H9 (cell line): Measurements from ENCODE around the gene RPS26. TPM values are rescaled to one million over a fixed set of nuclear protein-coding genes. Genes with fewer than 3 reads are reported as not detected.

ENCODE experiments used
- DNase-seq: peaks from one replicate; pipeline ENCODE4 v3.0.0-alpha.2; 2017
- H2AFZ ChIP-seq: one replicate; pipeline ENCODE4 v1.6.1; 2013; ENCODE audit warnings: mild to moderate bottlenecking, low read length, control low read depth, moderate library complexity
- H2AK5ac ChIP-seq: 2 replicates; pipeline ENCODE4 v1.6.1; 2013; ENCODE audit warnings: low read length, control low read depth, mixed read lengths; ENCODE audit not compliant: insufficient read length
- H2BK120ac ChIP-seq: one replicate; pipeline ENCODE4 v1.6.1; 2013; ENCODE audit warnings: low read depth, mild to moderate bottlenecking, low read length, control low read depth, inconsistent platforms; ENCODE audit not compliant: poor library complexity, severe bottlenecking
- H2BK12ac ChIP-seq: 2 replicates; pipeline ENCODE4 v1.6.1; 2013; ENCODE audit warnings: low read length, control low read depth, mixed read lengths, low read depth; ENCODE audit not compliant: insufficient read length
- H2BK15ac ChIP-seq: 2 replicates; pipeline ENCODE4 v1.6.1; 2013; ENCODE audit warnings: low read depth, low read length, control low read depth
- H2BK20ac ChIP-seq: one replicate; pipeline ENCODE4 v1.6.1; 2013; ENCODE audit warnings: low read depth, mild to moderate bottlenecking, low read length, control low read depth, inconsistent platforms; ENCODE audit not compliant: poor library complexity, severe bottlenecking
- H2BK5ac ChIP-seq: 2 replicates; pipeline ENCODE4 v1.6.1; 2013; ENCODE audit warnings: low read length, control low read depth, mixed read lengths; ENCODE audit not compliant: insufficient read length
- H3K14ac ChIP-seq: 2 replicates; pipeline ENCODE4 v1.6.1; 2013; ENCODE audit warnings: low read length, control low read depth; ENCODE audit not compliant: insufficient read depth
- H3K18ac ChIP-seq: 2 replicates; pipeline ENCODE4 v1.6.1; 2013; ENCODE audit warnings: low read depth, mild to moderate bottlenecking, mixed read lengths, low read length, control low read depth; ENCODE audit not compliant: insufficient read length
- H3K23ac ChIP-seq: 2 replicates; pipeline ENCODE4 v1.6.1; 2013; ENCODE audit warnings: low read length, control low read depth, mixed read lengths, low read depth; ENCODE audit not compliant: insufficient read length
- H3K23me2 ChIP-seq: 2 replicates; pipeline ENCODE4 v1.6.1; 2013; ENCODE audit warnings: low read depth, mild to moderate bottlenecking, mixed read lengths, low read length, control low read depth; ENCODE audit not compliant: insufficient read length, poor library complexity, severe bottlenecking
- H3K27ac ChIP-seq: 2 replicates; pipeline ENCODE4 v1.5.1; 2013; ENCODE audit warnings: low read length, control low read depth, mixed read lengths, low read depth; ENCODE audit not compliant: insufficient read length
- H3K27me3 ChIP-seq: 2 replicates; pipeline ENCODE4 v1.6.1; 2013; ENCODE audit warnings: low read length, control low read depth, inconsistent platforms; ENCODE audit not compliant: insufficient read depth
- H3K4ac ChIP-seq: 2 replicates; pipeline ENCODE4 v1.6.1; 2013; ENCODE audit warnings: low read depth, mild to moderate bottlenecking, control low read depth, inconsistent platforms, low read length, moderate library complexity
- H3K4me1 ChIP-seq: 2 replicates; pipeline ENCODE4 v1.6.1; 2013; ENCODE audit warnings: low read length, control low read depth, inconsistent platforms; ENCODE audit not compliant: insufficient read depth
- H3K4me2 ChIP-seq: 2 replicates; pipeline ENCODE4 v1.6.1; 2013; ENCODE audit warnings: low read length, control low read depth, mixed read lengths; ENCODE audit not compliant: insufficient read length, insufficient read depth
- H3K56ac ChIP-seq: 2 replicates; pipeline ENCODE4 v1.6.1; 2013; ENCODE audit warnings: low read depth, mild to moderate bottlenecking, mixed read lengths, low read length, control low read depth; ENCODE audit not compliant: insufficient read length
- H3K79me1 ChIP-seq: 2 replicates; pipeline ENCODE4 v1.6.1; 2013; ENCODE audit warnings: low read depth, mild to moderate bottlenecking, moderate library complexity, low read length, control low read depth, inconsistent platforms; ENCODE audit not compliant: insufficient read depth, poor library complexity, severe bottlenecking
- H3K79me2 ChIP-seq: 2 replicates; pipeline ENCODE4 v1.6.1; 2013; ENCODE audit warnings: low read length, control low read depth, inconsistent platforms; ENCODE audit not compliant: insufficient read depth
- H3K9ac ChIP-seq: 2 replicates; pipeline ENCODE4 v1.6.1; 2013; ENCODE audit warnings: low read length, control low read depth, mixed read lengths; ENCODE audit not compliant: insufficient read length; ENCODE audit errors: extremely low read depth
- H3K9me3 ChIP-seq: one replicate; pipeline ENCODE4 v1.6.1; 2013; ENCODE audit warnings: low read depth, low read length, inconsistent platforms; ENCODE audit not compliant: control insufficient read depth
- H3T11ph ChIP-seq: one replicate; pipeline ENCODE4 v1.6.1; 2013; ENCODE audit warnings: mild to moderate bottlenecking, low read length, control low read depth, inconsistent platforms
- H4K20me1 ChIP-seq: one replicate; pipeline ENCODE4 v1.6.1; 2013; ENCODE audit not compliant: control insufficient read depth, insufficient read length, insufficient read depth
- H4K5ac ChIP-seq: 2 replicates; pipeline ENCODE4 v1.6.1; 2013; ENCODE audit warnings: low read depth, mild to moderate bottlenecking, mixed read lengths, low read length, control low read depth; ENCODE audit not compliant: insufficient read length
- H4K8ac ChIP-seq: replicated peaks from 2 replicates; pipeline ENCODE4 v1.6.1; 2013; ENCODE audit warnings: low read length, control low read depth, mixed read lengths, low read depth; ENCODE audit not compliant: insufficient read length
- H4K91ac ChIP-seq: 2 replicates; pipeline ENCODE4 v1.6.1; 2013; ENCODE audit warnings: low read depth, mild to moderate bottlenecking, moderate library complexity, mixed read lengths, low read length, control low read depth; ENCODE audit not compliant: insufficient read length
- H3K27ac Mint-ChIP-seq, 3 experiments: 2 replicates in 2 of 3; 3 replicates in 1 of 3; pipeline ENCODE4 v1.8.0; 2020 to 2021; ENCODE audit warnings: mixed read lengths in 3 of 3, mild to moderate bottlenecking in 1 of 3, moderate library complexity in 1 of 3
- H3K27me3 Mint-ChIP-seq: 2 replicates; pipeline ENCODE4 v1.8.0; 2021; ENCODE audit warnings: low read depth, mild to moderate bottlenecking, moderate library complexity, mixed read lengths
- H3K36me3 Mint-ChIP-seq, 3 experiments: 2 replicates in 2 of 3; 3 replicates in 1 of 3; pipeline ENCODE4 v1.8.0; 2020 to 2021; ENCODE audit warnings: low read depth in 3 of 3, mixed read lengths in 3 of 3; ENCODE audit not compliant: insufficient read depth in 1 of 3
- H3K4me1 Mint-ChIP-seq, 2 experiments: 2 replicates each; pipeline ENCODE4 v1.8.0; 2020; ENCODE audit warnings: mixed read lengths in 2 of 2
- H3K4me3 Mint-ChIP-seq, 2 experiments: 2 replicates in 1 of 2; 3 replicates in 1 of 2; pipeline ENCODE4 v1.8.0; 2020 to 2021; ENCODE audit warnings: mild to moderate bottlenecking in 2 of 2, mixed read lengths in 2 of 2, moderate library complexity in 1 of 2
- H3K9me3 Mint-ChIP-seq, 2 experiments: 2 replicates in 1 of 2; 3 replicates in 1 of 2; pipeline ENCODE4 v1.8.0; 2020; ENCODE audit warnings: mild to moderate bottlenecking in 2 of 2, mixed read lengths in 2 of 2, moderate library complexity in 1 of 2
- WGBS: extraction: QIAGEN DNeasy Blood & Tissue Kit; methylation state at CpG from one replicate; pipeline ENCODE4 v1.1.7; 2013; ENCODE audit warnings: missing lambda C conversion rate, low lambda C conversion rate, mixed read lengths; ENCODE audit not compliant: insufficient read length; ENCODE audit errors: extremely low coverage; 5-methylcytosine and 5-hydroxymethylcytosine counted together
- total RNA-seq: library from RNA; stranded (reverse); gene quantifications from 2 replicates; pipeline ENCODE4 v1.2.1, GENCODE V29; 2021
- TF ChIP-seq, protein P1 (sequence below): fragments of 200-600 bp; sonication (generic); conservative IDR thresholded peaks from 3 replicates; pipeline ENCODE4 v1.8.0; 2021; ENCODE audit warnings: antibody characterized with exemption, mild to moderate bottlenecking

The RPS26 gene
- total RNA-seq, 1 experiment from 2014 or later = 51.9 TPM

DNA sequence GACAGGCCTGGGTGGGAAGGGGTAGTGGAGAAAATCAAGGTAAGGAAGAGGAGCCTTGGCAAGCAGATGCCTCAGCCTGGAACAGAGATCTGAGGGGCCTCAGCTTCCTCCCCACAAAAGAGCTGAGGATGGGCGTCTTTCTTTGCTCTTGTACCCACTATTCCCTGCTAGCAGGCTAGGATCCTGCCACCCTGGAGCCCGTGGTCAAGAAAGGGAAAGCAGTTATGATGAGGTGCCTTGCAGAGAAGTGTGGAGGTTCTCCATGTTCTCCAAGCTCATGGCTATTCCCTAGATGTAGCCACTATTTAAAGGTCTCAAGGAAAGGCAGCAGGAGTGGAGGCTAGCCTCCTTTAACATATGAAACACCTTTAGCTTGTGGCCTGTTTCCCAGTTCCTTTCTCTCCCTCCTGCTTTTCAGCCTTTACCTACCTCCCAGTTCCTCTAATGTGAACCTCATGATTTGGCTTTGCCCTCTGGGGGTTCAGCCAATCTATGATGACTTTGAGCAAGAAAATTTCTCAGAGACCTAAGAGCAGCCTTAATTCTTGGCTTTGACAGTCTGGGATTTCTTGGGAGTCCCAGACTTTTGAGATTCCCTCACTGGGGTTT lies 19.7 kb upstream of the RPS26 start:
- WGBS = no CpG with 5 or more reads among the region's 2 CpGs
- H3K9me3 Mint-ChIP-seq = no peaks in the 10 kb centered on the region
- DNase-seq = no peak

More for the DNA sequence above, 19.7 kb upstream of the RPS26 start:
- no peak overlapping the region for H4K5ac ChIP-seq
- H3K18ac ChIP-seq = no peak overlapping the region
- H3K4ac ChIP-seq = no peak overlapping the region
- peak overlapping the region in 2 of 3 experiments; percentile 95 to 98; a peak in 4 of 7 replicates for H3K27ac Mint-ChIP-seq
- no peaks in the 10 kb centered on the region for H3K79me1 ChIP-seq
- H3K14ac ChIP-seq = no peak overlapping the region
- H3K79me2 ChIP-seq = no peaks in the 10 kb centered on the region
- no peaks in the 10 kb centered on the region for H3K27me3 ChIP-seq
- H2BK5ac ChIP-seq = no peak overlapping the region
- H3K4me3 Mint-ChIP-seq = peak overlapping the region; percentile 61 to 90
- H3K4me1 ChIP-seq = peaks cover 4% of the 10 kb centered on the region; the same call in 1 of the 2 replicates
- H3K23me2 ChIP-seq = peaks cover 5% of the 10 kb centered on the region
- H3K27me3 Mint-ChIP-seq = no peaks in the 10 kb centered on the region
- no peak overlapping the region for H3K23ac ChIP-seq
- H2BK15ac ChIP-seq = no peak overlapping the region
- H3K56ac ChIP-seq = no peak overlapping the region
- no peaks in the 10 kb centered on the region for H3K9me3 ChIP-seq
- no peak overlapping the region for H2BK12ac ChIP-seq
- TF ChIP-seq, protein P1, sequence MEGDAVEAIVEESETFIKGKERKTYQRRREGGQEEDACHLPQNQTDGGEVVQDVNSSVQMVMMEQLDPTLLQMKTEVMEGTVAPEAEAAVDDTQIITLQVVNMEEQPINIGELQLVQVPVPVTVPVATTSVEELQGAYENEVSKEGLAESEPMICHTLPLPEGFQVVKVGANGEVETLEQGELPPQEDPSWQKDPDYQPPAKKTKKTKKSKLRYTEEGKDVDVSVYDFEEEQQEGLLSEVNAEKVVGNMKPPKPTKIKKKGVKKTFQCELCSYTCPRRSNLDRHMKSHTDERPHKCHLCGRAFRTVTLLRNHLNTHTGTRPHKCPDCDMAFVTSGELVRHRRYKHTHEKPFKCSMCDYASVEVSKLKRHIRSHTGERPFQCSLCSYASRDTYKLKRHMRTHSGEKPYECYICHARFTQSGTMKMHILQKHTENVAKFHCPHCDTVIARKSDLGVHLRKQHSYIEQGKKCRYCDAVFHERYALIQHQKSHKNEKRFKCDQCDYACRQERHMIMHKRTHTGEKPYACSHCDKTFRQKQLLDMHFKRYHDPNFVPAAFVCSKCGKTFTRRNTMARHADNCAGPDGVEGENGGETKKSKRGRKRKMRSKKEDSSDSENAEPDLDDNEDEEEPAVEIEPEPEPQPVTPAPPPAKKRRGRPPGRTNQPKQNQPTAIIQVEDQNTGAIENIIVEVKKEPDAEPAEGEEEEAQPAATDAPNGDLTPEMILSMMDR = no peak
- H3K4me2 ChIP-seq = peak overlapping the region; percentile 54
- peaks cover 27 to 29% of the 10 kb centered on the region in 2 experiments for H3K4me1 Mint-ChIP-seq
- H3K36me3 Mint-ChIP-seq = peaks cover 8 to 33% (median 23%) of the 10 kb centered on the region in 3 experiments
- H2BK20ac ChIP-seq = no peak overlapping the region
- H2BK120ac ChIP-seq = no peak overlapping the region
- no peak overlapping the region for H3T11ph ChIP-seq
- H2AK5ac ChIP-seq = no peak overlapping the region
- H4K8ac ChIP-seq = no peak overlapping the region
- no peak overlapping the region for H3K27ac ChIP-seq
- no peaks in the 10 kb centered on the region for H4K20me1 ChIP-seq
- no peak overlapping the region for H2AFZ ChIP-seq
- H3K9ac ChIP-seq = no peak overlapping the region
- H4K91ac ChIP-seq = no peak overlapping the region
